Keratinocyte (primary cell): ENCODE data around the gene SLC10A4.

ENCODE experiments used
- EZH2 ChIP-seq: IDR thresholded peaks from one replicate; pipeline ENCODE4 v1.6.1; 2012; ENCODE audit warnings: inconsistent platforms, mild to moderate bottlenecking, low read length, moderate library complexity
- TF ChIP-seq, protein P1 (sequence below), 3 experiments: IDR thresholded peaks in 1 of 3; conservative IDR thresholded peaks in 1 of 3; optimal IDR thresholded peaks in 1 of 3; 2 replicates in 2 of 3; 3 replicates in 1 of 3; pipeline versions ENCODE3 to v1.5.1; 2011; ENCODE audit warnings: low read length in 3 of 3, mild to moderate bottlenecking in 3 of 3, moderate library complexity in 2 of 3, control low read depth in 1 of 3, inconsistent platforms in 1 of 3; ENCODE audit not compliant: insufficient read depth in 2 of 3; ENCODE audit errors: extremely low read depth in 1 of 3

GRCh38 chr4:48475770-48476169, 7.4 kb upstream of the SLC10A4 start:
- TF ChIP-seq EZH2: no peak
- TF ChIP-seq, protein P1, sequence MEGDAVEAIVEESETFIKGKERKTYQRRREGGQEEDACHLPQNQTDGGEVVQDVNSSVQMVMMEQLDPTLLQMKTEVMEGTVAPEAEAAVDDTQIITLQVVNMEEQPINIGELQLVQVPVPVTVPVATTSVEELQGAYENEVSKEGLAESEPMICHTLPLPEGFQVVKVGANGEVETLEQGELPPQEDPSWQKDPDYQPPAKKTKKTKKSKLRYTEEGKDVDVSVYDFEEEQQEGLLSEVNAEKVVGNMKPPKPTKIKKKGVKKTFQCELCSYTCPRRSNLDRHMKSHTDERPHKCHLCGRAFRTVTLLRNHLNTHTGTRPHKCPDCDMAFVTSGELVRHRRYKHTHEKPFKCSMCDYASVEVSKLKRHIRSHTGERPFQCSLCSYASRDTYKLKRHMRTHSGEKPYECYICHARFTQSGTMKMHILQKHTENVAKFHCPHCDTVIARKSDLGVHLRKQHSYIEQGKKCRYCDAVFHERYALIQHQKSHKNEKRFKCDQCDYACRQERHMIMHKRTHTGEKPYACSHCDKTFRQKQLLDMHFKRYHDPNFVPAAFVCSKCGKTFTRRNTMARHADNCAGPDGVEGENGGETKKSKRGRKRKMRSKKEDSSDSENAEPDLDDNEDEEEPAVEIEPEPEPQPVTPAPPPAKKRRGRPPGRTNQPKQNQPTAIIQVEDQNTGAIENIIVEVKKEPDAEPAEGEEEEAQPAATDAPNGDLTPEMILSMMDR (optimal IDR thresholded peaks at IDR 0.05 in 1 of 3, IDR thresholded peaks at IDR 0.05 in 1 of 3, conservative IDR thresholded peaks at IDR 0.05 in 1 of 3; ENCODE audit: extremely low read depth in 1 of 3, insufficient read depth in 2 of 3, low read length in 3 of 3): no peak
